GM19463 (cell line): Measurements from ENCODE around the gene KRT3.

Experiments
- ATAC-seq: cut with Tn5 transposase; IDR thresholded peaks from one replicate; pipeline ENCODE4 v1.9.1; 2021; ENCODE audit warnings: mild to moderate bottlenecking, moderate library complexity; ENCODE audit not compliant: unreplicated experiment

The KRT3 gene

GRCh38 chr12:52783563-52784316 lies 12.2 kb downstream of the KRT3 start:
- ATAC-seq = no peak

GRCh38 chr12:52782502-52782901 lies 13.4 kb downstream of the KRT3 start:
- no peak for ATAC-seq

- ATAC-seq = no peak
Measured at GRCh38 chr12:52781399-52782082, 14.4 kb downstream of the KRT3 start.

GRCh38 chr12:52779914-52780313 lies 16.0 kb downstream of the KRT3 start:
- no peak for ATAC-seq

- ATAC-seq = no peak
Measured at GRCh38 chr12:52778833-52779232, 17.1 kb downstream of the KRT3 start.

- ATAC-seq = no peak
Measured at GRCh38 chr12:52777566-52777965, 18.4 kb downstream of the KRT3 start.

GRCh38 chr12:52776913-52777395 lies 19.0 kb downstream of the KRT3 start, which contains the start of gene KRT76:
KRT76 (minus strand) TSS chr12:52777345; CDS start chr12:52777291, 54 bp downstream.
- ATAC-seq = no peak

GRCh38 chr12:52776435-52776834 lies 19.5 kb downstream of the KRT3 start:
- ATAC-seq = no peak

GRCh38 chr12:52774629-52775250 lies 21.2 kb downstream of the KRT3 start:
- ATAC-seq = no peak

- no peak for ATAC-seq
Measured at GRCh38 chr12:52772772-52773171, 23.1 kb downstream of the KRT3 start.

GRCh38 chr12:52772188-52772587 lies 23.7 kb downstream of the KRT3 start:
- no peak for ATAC-seq

- ATAC-seq = no peak
Measured at GRCh38 chr12:52771505-52771904, 24.4 kb downstream of the KRT3 start.

- no peak for ATAC-seq
Measured at GRCh38 chr12:52771088-52771487, 24.8 kb downstream of the KRT3 start.

GRCh38 chr12:52769946-52770345 lies 26.0 kb downstream of the KRT3 start:
- ATAC-seq = no peak

- no peak for ATAC-seq
Measured at GRCh38 chr12:52769354-52769753, 26.6 kb downstream of the KRT3 start.

- no peak for ATAC-seq
Measured at GRCh38 chr12:52768479-52769200, 27.3 kb downstream of the KRT3 start.

GRCh38 chr12:52767427-52767826 lies 28.5 kb downstream of the KRT3 start:
- no peak for ATAC-seq

- ATAC-seq = no peak
Measured at GRCh38 chr12:52767020-52767379, 28.9 kb downstream of the KRT3 start.

GRCh38 chr12:52766351-52767019 lies 29.4 kb downstream of the KRT3 start:
- ATAC-seq = no peak

GRCh38 chr12:52765702-52766101 lies 30.2 kb downstream of the KRT3 start:
- ATAC-seq = no peak

GRCh38 chr12:52763991-52764390 lies 31.9 kb downstream of the KRT3 start:
- no peak for ATAC-seq
